Bone marrow (tissue), 2 donors: Measurements from ENCODE around the gene RPN1.

Experiments used
- DNase-seq, 2 donors: peaks; one replicate each; lab custom pipeline; 2025; lab: John Stamatoyannopoulos, UW

Gene RPN1

GRCh38 chr3:128578346-128578745 lies 72.3 kb downstream of the RPN1 start:
- DNase-seq = no peak

- DNase-seq = no peak
These were observed 72.9 kb downstream of the RPN1 start for GRCh38 chr3:128577711-128578110.

GRCh38 chr3:128576290-128576689 lies 74.3 kb downstream of the RPN1 start:
- no peak for DNase-seq

- DNase-seq = no peak
These were observed 74.8 kb downstream of the RPN1 start for GRCh38 chr3:128575777-128576176.

GRCh38 chr3:128573707-128574162 lies 76.9 kb downstream of the RPN1 start:
- peak in 1 of 2 donors; percentile 39 for DNase-seq

- DNase-seq = no peak
These were observed 77.5 kb downstream of the RPN1 start for GRCh38 chr3:128573160-128573559.

GRCh38 chr3:128572644-128573105 lies 77.9 kb downstream of the RPN1 start:
- peak in 1 of 2 donors; percentile 30 for DNase-seq

- no peak for DNase-seq
These were observed 78.6 kb downstream of the RPN1 start for GRCh38 chr3:128572013-128572412.
